OCI-LY1 (cell line): ENCODE results near the gene TYMS.

Experiments used
- H2AFZ ChIP-seq: fragments of 200-600 bp; sonication (generic), shearing (Covaris generic); 2 replicates; pipeline ENCODE4 v1.6.0; 2014; ENCODE audit warnings: antibody characterized with exemption, mild to moderate bottlenecking, low read length
- H3F3A ChIP-seq: fragments of 200-600 bp; sonication (generic), shearing (Covaris generic); 2 replicates; pipeline ENCODE4 v1.6.0; 2014; ENCODE audit warnings: mild to moderate bottlenecking, antibody characterized with exemption, low read length, moderate library complexity; ENCODE audit not compliant: insufficient read depth
- H3K27ac ChIP-seq: fragments of 200-600 bp; sonication (generic); 2 replicates; pipeline ENCODE4 v1.5.1; 2014; ENCODE audit warnings: low read length, mixed run types, mild to moderate bottlenecking, low read depth; ENCODE audit not compliant: poor library complexity, severe bottlenecking
- H3K27me3 ChIP-seq: fragments of 200-600 bp; sonication (generic); 2 replicates; pipeline ENCODE4 v1.6.0; 2014; ENCODE audit warnings: antibody characterized with exemption, mild to moderate bottlenecking, low read length, moderate library complexity; ENCODE audit not compliant: insufficient read depth
- H3K36me3 ChIP-seq: fragments of 200-600 bp; sonication (generic); 2 replicates; pipeline ENCODE4 v1.6.1; 2014; ENCODE audit warnings: mild to moderate bottlenecking, antibody characterized with exemption, low read length, moderate library complexity, mixed read lengths; ENCODE audit not compliant: insufficient read depth
- H3K4me1 ChIP-seq: fragments of 200-600 bp; sonication (generic); 2 replicates; pipeline ENCODE4 v1.5.1; 2014; ENCODE audit warnings: mild to moderate bottlenecking, low read length, moderate library complexity; ENCODE audit not compliant: insufficient read depth, severe bottlenecking
- H3K4me2 ChIP-seq: fragments of 200-600 bp; sonication (generic), shearing (Covaris generic); 2 replicates; pipeline ENCODE4 v1.6.1; 2014; ENCODE audit warnings: low read length
- H3K4me3 ChIP-seq: fragments of 200-600 bp; sonication (generic); 2 replicates; pipeline ENCODE4 v1.5.1; 2014; ENCODE audit warnings: low read length, low read depth, mild to moderate bottlenecking, mixed read lengths; ENCODE audit not compliant: poor library complexity, severe bottlenecking
- H3K79me2 ChIP-seq: fragments of 200-600 bp; shearing (Covaris generic); 2 replicates; pipeline ENCODE4 v1.6.1; 2016; ENCODE audit warnings: mixed run types, low read length, mixed read lengths; ENCODE audit not compliant: insufficient read depth
- H3K9ac ChIP-seq: fragments of 200-600 bp; sonication (generic), shearing (Covaris generic); 2 replicates; pipeline ENCODE4 v1.6.1; 2014; ENCODE audit warnings: mild to moderate bottlenecking, low read length, mixed read lengths
- H3K9me2 ChIP-seq: fragments of 200-600 bp; sonication (generic), shearing (Covaris generic); 2 replicates; pipeline ENCODE4 v1.6.1; 2014; ENCODE audit warnings: low read depth, mild to moderate bottlenecking, low read length, mixed read lengths
- H3K9me3 ChIP-seq: fragments of 200-600 bp; shearing (Covaris generic); 2 replicates; pipeline ENCODE4 v1.6.1; 2014; ENCODE audit warnings: low read length, mixed read lengths
- H4K20me1 ChIP-seq: fragments of 200-600 bp; sonication (generic), shearing (Covaris generic); 2 replicates; pipeline ENCODE4 v1.6.0; 2016; ENCODE audit warnings: mild to moderate bottlenecking, low read length; ENCODE audit not compliant: insufficient read depth
- CTCF ChIP-seq: fragments of 200-600 bp; sonication (generic), shearing (Covaris generic); IDR thresholded peaks from 2 replicates; pipeline ENCODE4 v1.5.1; 2017; ENCODE audit warnings: mild to moderate bottlenecking, antibody characterized with exemption, low read length, moderate library complexity, mixed read lengths
- EZH2 ChIP-seq: fragments of 200-600 bp; sonication (generic), shearing (Covaris generic); IDR thresholded peaks from 2 replicates; pipeline ENCODE4 v1.8.0; 2017; ENCODE audit warnings: borderline replicate concordance, mixed run types, mild to moderate bottlenecking, antibody characterized with exemption, low read length, moderate library complexity, mixed read lengths

The TYMS gene

GRCh38 chr18:671405-671804 lies 14.0 kb downstream of the TYMS start:
- H3K79me2 ChIP-seq = no peaks in the 10 kb centered on the region
- no peaks in the 10 kb centered on the region for H3K9me2 ChIP-seq
- no peaks in the 10 kb centered on the region for H3K27me3 ChIP-seq
- no peak overlapping the region for H3K27ac ChIP-seq
- no peaks in the 10 kb centered on the region for H4K20me1 ChIP-seq
- H3F3A ChIP-seq = no peaks in the 10 kb centered on the region
- H3K36me3 ChIP-seq = peaks cover 46% of the 10 kb centered on the region
- H3K4me3 ChIP-seq = no peak overlapping the region
- no peaks in the 10 kb centered on the region for H3K9me3 ChIP-seq
- H3K4me2 ChIP-seq = no peak overlapping the region
- H3K9ac ChIP-seq = no peak overlapping the region
- H2AFZ ChIP-seq = no peak overlapping the region
- H3K4me1 ChIP-seq = no peaks in the 10 kb centered on the region
- TF ChIP-seq CTCF (no peak), EZH2 (no peak)

GRCh38 chr18:673317-673716 lies 15.9 kb downstream of the TYMS start:
- TF ChIP-seq CTCF = no peak
- no peak for TF ChIP-seq EZH2
- Histone ChIP-seq H3K4me3 (no peak overlapping the region), H2AFZ (no peak overlapping the region), H3K79me2 (no peaks in the 10 kb centered on the region), H3K27ac (no peak overlapping the region), H3K9ac (no peak overlapping the region), H4K20me1 (no peaks in the 10 kb centered on the region), H3K9me3 (no peaks in the 10 kb centered on the region), H3K4me2 (no peak overlapping the region), H3K27me3 (no peaks in the 10 kb centered on the region), H3F3A (no peaks in the 10 kb centered on the region), H3K4me1 (no peaks in the 10 kb centered on the region), H3K36me3 (peaks cover 40% of the 10 kb centered on the region), H3K9me2 (no peaks in the 10 kb centered on the region)

- Histone ChIP-seq H3K4me2 (no peak overlapping the region), H3K27me3 (no peaks in the 10 kb centered on the region), H3K9me3 (no peaks in the 10 kb centered on the region), H3K4me3 (no peak overlapping the region), H3K9me2 (no peaks in the 10 kb centered on the region), H3K36me3 (peaks cover 36% of the 10 kb centered on the region), H3K27ac (no peak overlapping the region), H3F3A (no peaks in the 10 kb centered on the region), H4K20me1 (no peaks in the 10 kb centered on the region), H3K9ac (no peak overlapping the region), H3K4me1 (no peaks in the 10 kb centered on the region), H3K79me2 (no peaks in the 10 kb centered on the region), H2AFZ (no peak overlapping the region)
- TF ChIP-seq CTCF (no peak), EZH2 (no peak)
Observed at GRCh38 chr18:673769-674168, 16.3 kb downstream of the TYMS start.
